Measurements from ENCODE around the gene RAB8B. TPM values are rescaled to one million over a fixed set of nuclear protein-coding genes. Genes with fewer than 3 reads are reported as not detected.

Gene RAB8B
- total RNA-seq, 1 experiment from 2014 or later: 16.0 TPM

DNA sequence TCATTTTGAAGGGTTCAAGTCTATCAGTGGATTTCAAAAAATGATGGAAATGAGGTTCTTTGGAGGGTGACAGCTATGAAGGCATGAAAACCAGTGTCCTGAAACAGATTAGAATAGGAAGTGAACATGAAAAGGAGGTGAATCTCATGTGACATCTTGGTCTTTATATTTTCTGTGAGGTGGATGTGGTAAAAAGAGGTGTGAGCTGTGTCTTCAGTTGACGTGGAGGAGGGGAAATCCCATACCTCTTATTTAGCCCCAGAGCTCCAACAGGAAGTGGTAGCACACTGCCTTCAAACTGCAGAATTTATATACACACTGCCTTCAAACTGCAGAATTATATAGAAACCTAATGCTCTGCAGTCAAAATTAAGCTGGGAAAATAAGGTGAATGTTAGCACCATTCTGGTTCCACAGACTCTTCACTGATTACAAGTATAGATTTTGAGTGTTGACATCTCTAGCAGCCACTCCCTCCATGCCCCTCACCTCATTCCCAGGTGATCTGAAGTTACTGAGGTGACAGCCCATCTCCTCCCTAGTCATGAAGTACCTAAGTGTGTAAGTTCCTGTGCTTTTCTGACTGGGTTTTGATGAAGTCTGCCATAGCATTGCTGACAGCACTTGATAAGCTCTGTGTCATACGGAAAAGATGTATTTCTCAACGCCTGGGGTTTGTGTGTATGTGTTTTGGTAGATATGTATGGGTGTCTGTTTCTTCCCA lies 2.7 kb downstream of the RAB8B start:
- BruUV-seq (replicated peaks): no TSS peak
- H3K4me3 Mint-ChIP-seq (ENCODE audit: low read depth, unreplicated experiment): no peak overlapping the region
- H3K36me3 Mint-ChIP-seq (ENCODE audit: insufficient read depth, unreplicated experiment): peaks cover 19% of the 10 kb centered on the region
- intact Hi-C loops (cut with micrococcal nuclease; ENCODE audit: unreplicated experiment): no loop called here
- TF ChIP-seq, protein P1, sequence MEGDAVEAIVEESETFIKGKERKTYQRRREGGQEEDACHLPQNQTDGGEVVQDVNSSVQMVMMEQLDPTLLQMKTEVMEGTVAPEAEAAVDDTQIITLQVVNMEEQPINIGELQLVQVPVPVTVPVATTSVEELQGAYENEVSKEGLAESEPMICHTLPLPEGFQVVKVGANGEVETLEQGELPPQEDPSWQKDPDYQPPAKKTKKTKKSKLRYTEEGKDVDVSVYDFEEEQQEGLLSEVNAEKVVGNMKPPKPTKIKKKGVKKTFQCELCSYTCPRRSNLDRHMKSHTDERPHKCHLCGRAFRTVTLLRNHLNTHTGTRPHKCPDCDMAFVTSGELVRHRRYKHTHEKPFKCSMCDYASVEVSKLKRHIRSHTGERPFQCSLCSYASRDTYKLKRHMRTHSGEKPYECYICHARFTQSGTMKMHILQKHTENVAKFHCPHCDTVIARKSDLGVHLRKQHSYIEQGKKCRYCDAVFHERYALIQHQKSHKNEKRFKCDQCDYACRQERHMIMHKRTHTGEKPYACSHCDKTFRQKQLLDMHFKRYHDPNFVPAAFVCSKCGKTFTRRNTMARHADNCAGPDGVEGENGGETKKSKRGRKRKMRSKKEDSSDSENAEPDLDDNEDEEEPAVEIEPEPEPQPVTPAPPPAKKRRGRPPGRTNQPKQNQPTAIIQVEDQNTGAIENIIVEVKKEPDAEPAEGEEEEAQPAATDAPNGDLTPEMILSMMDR (IDR thresholded peaks at IDR 0.05; ENCODE audit: unreplicated experiment): no peak
- no peak overlapping the region for H3K27ac Mint-ChIP-seq (ENCODE audit: unreplicated experiment)
- peaks cover 20% of the 10 kb centered on the region for H3K4me1 Mint-ChIP-seq (ENCODE audit: low read depth, unreplicated experiment)
- no peaks in the 10 kb centered on the region for H3K9me3 Mint-ChIP-seq (ENCODE audit: low read depth, unreplicated experiment)
- CTCF ChIA-PET: no interaction called here
- H3K27me3 Mint-ChIP-seq (ENCODE audit: unreplicated experiment): peaks cover 7% of the 10 kb centered on the region
- no peak for DNase-seq

DNA sequence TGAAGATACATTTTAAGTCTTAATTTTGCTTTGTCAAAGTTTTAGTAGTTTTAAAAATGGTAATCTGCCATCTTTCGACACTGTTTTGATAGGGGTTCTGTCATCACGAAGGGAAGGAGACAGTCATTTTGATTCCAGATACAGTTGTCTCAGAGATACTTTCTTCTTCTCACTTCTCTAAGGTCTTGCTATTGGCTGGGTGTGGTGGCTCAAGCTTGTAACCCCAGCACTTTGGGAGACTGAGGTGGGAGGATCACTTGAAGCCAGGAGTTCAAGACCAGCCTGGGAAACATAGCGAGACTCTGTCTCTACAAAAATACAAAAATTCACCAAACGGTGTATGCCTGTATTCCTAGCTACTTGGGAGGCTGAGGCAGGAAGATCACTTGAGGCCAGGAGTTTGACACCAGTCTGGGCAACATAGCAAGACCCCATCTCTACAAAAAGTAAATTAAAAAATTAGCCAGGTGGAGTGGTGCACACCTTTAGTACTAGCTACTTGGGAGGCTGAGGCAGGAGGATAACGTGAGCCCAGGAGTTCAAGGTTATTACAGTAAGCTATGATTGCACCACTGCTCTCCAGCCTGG lies 3.3 kb downstream of the RAB8B start:
- intact Hi-C loops (cut with micrococcal nuclease; ENCODE audit: unreplicated experiment): no loop called here
- H3K9me3 Mint-ChIP-seq (ENCODE audit: low read depth, unreplicated experiment): no peaks in the 10 kb centered on the region
- TF ChIP-seq, protein P1 (IDR thresholded peaks at IDR 0.05; ENCODE audit: unreplicated experiment): no peak
- DNase-seq: no peak
- peaks cover 19% of the 10 kb centered on the region for H3K36me3 Mint-ChIP-seq (ENCODE audit: insufficient read depth, unreplicated experiment)
- H3K27me3 Mint-ChIP-seq (ENCODE audit: unreplicated experiment): peaks cover 7% of the 10 kb centered on the region
- CTCF ChIA-PET: no interaction called here
- no peak overlapping the region for H3K27ac Mint-ChIP-seq (ENCODE audit: unreplicated experiment)
- no peak overlapping the region for H3K4me3 Mint-ChIP-seq (ENCODE audit: low read depth, unreplicated experiment)
- BruUV-seq (replicated peaks): no TSS peak
- peaks cover 20% of the 10 kb centered on the region for H3K4me1 Mint-ChIP-seq (ENCODE audit: low read depth, unreplicated experiment)

DNA sequence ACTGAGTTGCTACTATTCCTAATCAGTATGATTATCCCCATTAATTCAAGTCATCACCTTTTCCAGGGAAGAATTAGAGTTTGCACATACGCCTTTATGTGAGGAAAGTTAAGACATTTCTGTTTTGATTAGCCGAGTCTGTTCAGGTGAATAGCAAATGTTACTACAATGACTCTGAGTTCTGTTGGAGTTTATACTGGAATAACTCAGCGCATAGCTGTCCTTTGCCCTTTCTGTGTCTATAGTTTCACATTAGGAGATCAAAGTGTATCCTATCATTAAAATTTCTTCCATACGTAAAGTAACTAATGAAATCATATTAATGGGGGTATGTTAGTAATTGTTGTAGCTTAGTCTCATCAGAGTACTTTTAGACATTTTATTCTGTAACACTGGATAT lies 4.9 kb downstream of the RAB8B start:
- no peak overlapping the region for H3K4me3 Mint-ChIP-seq (ENCODE audit: low read depth, unreplicated experiment)
- intact Hi-C loops (cut with micrococcal nuclease; ENCODE audit: unreplicated experiment): no loop called here
- CTCF ChIA-PET: interaction anchor here (0.6 to 1.2 kb wide), 3 partner anchors 12 to 374 kb away, joined by 3 to 4 read pairs (median 3); no protein-coding TSS in a partner anchor
- H3K9me3 Mint-ChIP-seq (ENCODE audit: low read depth, unreplicated experiment): no peaks in the 10 kb centered on the region
- peaks cover 11% of the 10 kb centered on the region for H3K36me3 Mint-ChIP-seq (ENCODE audit: insufficient read depth, unreplicated experiment)
- no peak for DNase-seq
- TF ChIP-seq, protein P1 (IDR thresholded peaks at IDR 0.05; ENCODE audit: unreplicated experiment): no peak
- no TSS peak for BruUV-seq (replicated peaks)
- H3K27me3 Mint-ChIP-seq (ENCODE audit: unreplicated experiment): no peaks in the 10 kb centered on the region
- no peak overlapping the region for H3K27ac Mint-ChIP-seq (ENCODE audit: unreplicated experiment)
- H3K4me1 Mint-ChIP-seq (ENCODE audit: low read depth, unreplicated experiment): peaks cover 20% of the 10 kb centered on the region

- peaks cover 20% of the 10 kb centered on the region for H3K4me1 Mint-ChIP-seq (ENCODE audit: low read depth, unreplicated experiment)
- no peak overlapping the region for H3K27ac Mint-ChIP-seq (ENCODE audit: unreplicated experiment)
- CTCF ChIA-PET: interaction anchor here (1.1 to 1.2 kb wide), 2 partner anchors 11 to 16 kb away, joined by 3 to 4 read pairs; no protein-coding TSS in a partner anchor
- no peaks in the 10 kb centered on the region for H3K27me3 Mint-ChIP-seq (ENCODE audit: unreplicated experiment)
- H3K36me3 Mint-ChIP-seq (ENCODE audit: insufficient read depth, unreplicated experiment): peaks cover 4% of the 10 kb centered on the region
- BruUV-seq (replicated peaks): no TSS peak
- intact Hi-C loops (cut with micrococcal nuclease; ENCODE audit: unreplicated experiment): no loop called here
- no peaks in the 10 kb centered on the region for H3K9me3 Mint-ChIP-seq (ENCODE audit: low read depth, unreplicated experiment)
- H3K4me3 Mint-ChIP-seq (ENCODE audit: low read depth, unreplicated experiment): no peak overlapping the region
- TF ChIP-seq, protein P1 (IDR thresholded peaks at IDR 0.05; ENCODE audit: unreplicated experiment): no peak
- DNase-seq: no peak
Measured at GRCh38 chr15:63194880-63195568, 5.6 kb downstream of the RAB8B start.
